H9 (cell line): ENCODE measurements around the gene TNFRSF6B. TPM values are rescaled to one million over a fixed set of nuclear protein-coding genes. Genes with fewer than 3 reads are reported as not detected.

Experiments
- DNase-seq: peaks from one replicate; pipeline ENCODE4 v3.0.0-alpha.2; 2017
- H2AFZ ChIP-seq: one replicate; pipeline ENCODE4 v1.6.1; 2013; ENCODE audit warnings: mild to moderate bottlenecking, low read length, control low read depth, moderate library complexity
- H2AK5ac ChIP-seq: 2 replicates; pipeline ENCODE4 v1.6.1; 2013; ENCODE audit warnings: low read length, control low read depth, mixed read lengths; ENCODE audit not compliant: insufficient read length
- H2BK120ac ChIP-seq: one replicate; pipeline ENCODE4 v1.6.1; 2013; ENCODE audit warnings: low read depth, mild to moderate bottlenecking, low read length, control low read depth, inconsistent platforms; ENCODE audit not compliant: poor library complexity, severe bottlenecking
- H2BK12ac ChIP-seq: 2 replicates; pipeline ENCODE4 v1.6.1; 2013; ENCODE audit warnings: low read length, control low read depth, mixed read lengths, low read depth; ENCODE audit not compliant: insufficient read length
- H2BK15ac ChIP-seq: 2 replicates; pipeline ENCODE4 v1.6.1; 2013; ENCODE audit warnings: low read depth, low read length, control low read depth
- H2BK20ac ChIP-seq: one replicate; pipeline ENCODE4 v1.6.1; 2013; ENCODE audit warnings: low read depth, mild to moderate bottlenecking, low read length, control low read depth, inconsistent platforms; ENCODE audit not compliant: poor library complexity, severe bottlenecking
- H2BK5ac ChIP-seq: 2 replicates; pipeline ENCODE4 v1.6.1; 2013; ENCODE audit warnings: low read length, control low read depth, mixed read lengths; ENCODE audit not compliant: insufficient read length
- H3K14ac ChIP-seq: 2 replicates; pipeline ENCODE4 v1.6.1; 2013; ENCODE audit warnings: low read length, control low read depth; ENCODE audit not compliant: insufficient read depth
- H3K18ac ChIP-seq: 2 replicates; pipeline ENCODE4 v1.6.1; 2013; ENCODE audit warnings: low read depth, mild to moderate bottlenecking, mixed read lengths, low read length, control low read depth; ENCODE audit not compliant: insufficient read length
- H3K23ac ChIP-seq: 2 replicates; pipeline ENCODE4 v1.6.1; 2013; ENCODE audit warnings: low read length, control low read depth, mixed read lengths, low read depth; ENCODE audit not compliant: insufficient read length
- H3K23me2 ChIP-seq: 2 replicates; pipeline ENCODE4 v1.6.1; 2013; ENCODE audit warnings: low read depth, mild to moderate bottlenecking, mixed read lengths, low read length, control low read depth; ENCODE audit not compliant: insufficient read length, poor library complexity, severe bottlenecking
- H3K27ac ChIP-seq: 2 replicates; pipeline ENCODE4 v1.5.1; 2013; ENCODE audit warnings: low read length, control low read depth, mixed read lengths, low read depth; ENCODE audit not compliant: insufficient read length
- H3K27me3 ChIP-seq: 2 replicates; pipeline ENCODE4 v1.6.1; 2013; ENCODE audit warnings: low read length, control low read depth, inconsistent platforms; ENCODE audit not compliant: insufficient read depth
- H3K4ac ChIP-seq: 2 replicates; pipeline ENCODE4 v1.6.1; 2013; ENCODE audit warnings: low read depth, mild to moderate bottlenecking, control low read depth, inconsistent platforms, low read length, moderate library complexity
- H3K4me1 ChIP-seq: 2 replicates; pipeline ENCODE4 v1.6.1; 2013; ENCODE audit warnings: low read length, control low read depth, inconsistent platforms; ENCODE audit not compliant: insufficient read depth
- H3K4me2 ChIP-seq: 2 replicates; pipeline ENCODE4 v1.6.1; 2013; ENCODE audit warnings: low read length, control low read depth, mixed read lengths; ENCODE audit not compliant: insufficient read length, insufficient read depth
- H3K56ac ChIP-seq: 2 replicates; pipeline ENCODE4 v1.6.1; 2013; ENCODE audit warnings: low read depth, mild to moderate bottlenecking, mixed read lengths, low read length, control low read depth; ENCODE audit not compliant: insufficient read length
- H3K79me1 ChIP-seq: 2 replicates; pipeline ENCODE4 v1.6.1; 2013; ENCODE audit warnings: low read depth, mild to moderate bottlenecking, moderate library complexity, low read length, control low read depth, inconsistent platforms; ENCODE audit not compliant: insufficient read depth, poor library complexity, severe bottlenecking
- H3K79me2 ChIP-seq: 2 replicates; pipeline ENCODE4 v1.6.1; 2013; ENCODE audit warnings: low read length, control low read depth, inconsistent platforms; ENCODE audit not compliant: insufficient read depth
- H3K9ac ChIP-seq: 2 replicates; pipeline ENCODE4 v1.6.1; 2013; ENCODE audit warnings: low read length, control low read depth, mixed read lengths; ENCODE audit not compliant: insufficient read length; ENCODE audit errors: extremely low read depth
- H3K9me3 ChIP-seq: one replicate; pipeline ENCODE4 v1.6.1; 2013; ENCODE audit warnings: low read depth, low read length, inconsistent platforms; ENCODE audit not compliant: control insufficient read depth
- H3T11ph ChIP-seq: one replicate; pipeline ENCODE4 v1.6.1; 2013; ENCODE audit warnings: mild to moderate bottlenecking, low read length, control low read depth, inconsistent platforms
- H4K20me1 ChIP-seq: one replicate; pipeline ENCODE4 v1.6.1; 2013; ENCODE audit not compliant: control insufficient read depth, insufficient read length, insufficient read depth
- H4K5ac ChIP-seq: 2 replicates; pipeline ENCODE4 v1.6.1; 2013; ENCODE audit warnings: low read depth, mild to moderate bottlenecking, mixed read lengths, low read length, control low read depth; ENCODE audit not compliant: insufficient read length
- H4K8ac ChIP-seq: replicated peaks from 2 replicates; pipeline ENCODE4 v1.6.1; 2013; ENCODE audit warnings: low read length, control low read depth, mixed read lengths, low read depth; ENCODE audit not compliant: insufficient read length
- H4K91ac ChIP-seq: 2 replicates; pipeline ENCODE4 v1.6.1; 2013; ENCODE audit warnings: low read depth, mild to moderate bottlenecking, moderate library complexity, mixed read lengths, low read length, control low read depth; ENCODE audit not compliant: insufficient read length
- H3K27ac Mint-ChIP-seq, 3 experiments: 2 replicates in 2 of 3; 3 replicates in 1 of 3; pipeline ENCODE4 v1.8.0; 2020 to 2021; ENCODE audit warnings: mixed read lengths in 3 of 3, mild to moderate bottlenecking in 1 of 3, moderate library complexity in 1 of 3
- H3K27me3 Mint-ChIP-seq: 2 replicates; pipeline ENCODE4 v1.8.0; 2021; ENCODE audit warnings: low read depth, mild to moderate bottlenecking, moderate library complexity, mixed read lengths
- H3K36me3 Mint-ChIP-seq, 3 experiments: 2 replicates in 2 of 3; 3 replicates in 1 of 3; pipeline ENCODE4 v1.8.0; 2020 to 2021; ENCODE audit warnings: low read depth in 3 of 3, mixed read lengths in 3 of 3; ENCODE audit not compliant: insufficient read depth in 1 of 3
- H3K4me1 Mint-ChIP-seq, 2 experiments: 2 replicates each; pipeline ENCODE4 v1.8.0; 2020; ENCODE audit warnings: mixed read lengths in 2 of 2
- H3K4me3 Mint-ChIP-seq, 2 experiments: 2 replicates in 1 of 2; 3 replicates in 1 of 2; pipeline ENCODE4 v1.8.0; 2020 to 2021; ENCODE audit warnings: mild to moderate bottlenecking in 2 of 2, mixed read lengths in 2 of 2, moderate library complexity in 1 of 2
- H3K9me3 Mint-ChIP-seq, 2 experiments: 2 replicates in 1 of 2; 3 replicates in 1 of 2; pipeline ENCODE4 v1.8.0; 2020; ENCODE audit warnings: mild to moderate bottlenecking in 2 of 2, mixed read lengths in 2 of 2, moderate library complexity in 1 of 2
- CTCF ChIP-seq: fragments of 200-600 bp; sonication (generic); conservative IDR thresholded peaks from 3 replicates; pipeline ENCODE4 v1.8.0; 2021; ENCODE audit warnings: antibody characterized with exemption, mild to moderate bottlenecking
- WGBS: extraction: QIAGEN DNeasy Blood & Tissue Kit; methylation state at CpG from one replicate; pipeline ENCODE4 v1.1.7; 2013; ENCODE audit warnings: missing lambda C conversion rate, low lambda C conversion rate, mixed read lengths; ENCODE audit not compliant: insufficient read length; ENCODE audit errors: extremely low coverage; 5-methylcytosine and 5-hydroxymethylcytosine counted together
- total RNA-seq: library from RNA; stranded (reverse); gene quantifications from 2 replicates; pipeline ENCODE4 v1.2.1, GENCODE V29; 2021

The TNFRSF6B gene
- total RNA-seq, 1 experiment from 2014 or later, result not detected

GRCh38 chr20:63712191-63712590 lies 15.7 kb downstream of the TNFRSF6B start:
- Histone ChIP-seq H3K4ac (no peak overlapping the region), H4K20me1 (no peaks in the 10 kb centered on the region), H3K9me3 (no peaks in the 10 kb centered on the region), H2BK15ac (no peak overlapping the region), H3K27ac (no peak overlapping the region), H3K9ac (no peak overlapping the region), H4K5ac (no peak overlapping the region), H2BK5ac (no peak overlapping the region), H3K56ac (no peak overlapping the region), H3K4me2 (no peak overlapping the region), H3T11ph (no peak overlapping the region), H2AK5ac (no peak overlapping the region), H3K23ac (no peak overlapping the region), H2AFZ (no peak overlapping the region), H3K79me2 (peaks cover 9% of the 10 kb centered on the region; the same call in 1 of the 2 replicates), H4K8ac (no peak overlapping the region), H3K27me3 (no peaks in the 10 kb centered on the region), H3K79me1 (peaks cover 3% of the 10 kb centered on the region), H2BK12ac (no peak overlapping the region), H2BK120ac (no peak overlapping the region), H4K91ac (no peak overlapping the region), H3K14ac (no peak overlapping the region), H2BK20ac (no peak overlapping the region), H3K4me1 (no peaks in the 10 kb centered on the region), H3K18ac (no peak overlapping the region), H3K23me2 (peaks cover 7% of the 10 kb centered on the region)
- Mint-ChIP-seq H3K27ac (no peak overlapping the region), H3K4me3 (no peak overlapping the region), H3K9me3 (peaks cover 0 to 3% of the 10 kb centered on the region in 2 experiments; a peak in 1 of 5 replicates), H3K27me3 (no peaks in the 10 kb centered on the region), H3K36me3 (peaks cover 46 to 60% (median 55%) of the 10 kb centered on the region in 3 experiments), H3K4me1 (peaks cover 4 to 8% of the 10 kb centered on the region in 2 experiments)
- no peak for TF ChIP-seq CTCF
- no peak for DNase-seq
- no CpG with 5 or more reads among the region's 1 CpG for WGBS
